H1 (cell line): ENCODE measurements around the gene PLAC1. TPM values are rescaled to one million over a fixed set of nuclear protein-coding genes. Genes with fewer than 3 reads are reported as not detected.

Experiments
- CTCF ChIA-PET: fragments of 300-600 bp; sonication (Branson Sonifier 250); formaldehyde crosslinking; loops from one replicate; lab custom pipeline; 2021; ENCODE audit not compliant: partially characterized antibody; lab: Charles Lee
- POLR2A ChIA-PET: fragments of 300-600 bp; sonication (Branson Sonifier 250); formaldehyde crosslinking; loops from one replicate; lab custom pipeline; 2021; ENCODE audit warnings: inconsistent platforms; ENCODE audit not compliant: partially characterized antibody; lab: Charles Lee
- DNase-seq, 2 experiments: peaks; one replicate each; pipeline versions ENCODE4 v3.0.0 to v3.0.0-alpha.2; 2010 to 2022; ENCODE audit warnings: low spot score in 2 of 2, low read depth in 1 of 2, mixed read lengths in 1 of 2
- FAIRE-seq: peaks from 2 replicates; lab custom pipeline; 2011; peaks lifted over from hg19 to GRCh38; lab: Jason Lieb, UNC
- H2AFZ ChIP-seq: 2 replicates; pipeline ENCODE4 v1.8.1; 2012; ENCODE audit warnings: low read length, inconsistent platforms
- H2AK5ac ChIP-seq: 2 replicates; pipeline ENCODE4 v1.6.1; 2013; ENCODE audit warnings: low read depth, low read length
- H2BK120ac ChIP-seq: replicated peaks from 2 replicates; pipeline ENCODE3; 2013; ENCODE audit warnings: low read depth, low read length, inconsistent platforms
- H2BK12ac ChIP-seq: 2 replicates; pipeline ENCODE4 v1.6.1; 2013; ENCODE audit warnings: low read depth, low read length
- H2BK15ac ChIP-seq: 2 replicates; pipeline ENCODE4 v1.6.1; 2013; ENCODE audit warnings: low read length
- H2BK20ac ChIP-seq: 2 replicates; pipeline ENCODE4 v1.6.1; 2013; ENCODE audit warnings: low read length
- H2BK5ac ChIP-seq: 2 replicates; pipeline ENCODE4 v1.6.1; 2013; ENCODE audit warnings: low read depth, low read length
- H3K14ac ChIP-seq: 2 replicates; pipeline ENCODE4 v1.6.1; 2013; ENCODE audit warnings: inconsistent platforms; ENCODE audit not compliant: insufficient read length
- H3K18ac ChIP-seq: 2 replicates; pipeline ENCODE4 v1.6.1; 2013; ENCODE audit warnings: low read length; ENCODE audit errors: extremely low read depth
- H3K23ac ChIP-seq: 2 replicates; pipeline ENCODE4 v1.6.1; 2013; ENCODE audit warnings: inconsistent platforms; ENCODE audit not compliant: insufficient read length
- H3K23me2 ChIP-seq: 2 replicates; pipeline ENCODE4 v1.6.1; 2013; ENCODE audit warnings: low read depth, low read length
- H3K27ac ChIP-seq: 2 replicates; pipeline ENCODE4 v1.6.1; 2011; ENCODE audit warnings: low read depth, low read length, inconsistent platforms
- H3K27me3 ChIP-seq, 4 experiments: replicated peaks in 1 of 4; 1 replicate in 1 of 4; 2 replicates in 3 of 4; pipeline versions ENCODE4 v1.6.1 to v1.8.1; 2011 to 2013; ENCODE audit warnings: low read length in 3 of 4, mild to moderate bottlenecking in 3 of 4, inconsistent platforms in 2 of 4, mixed read lengths in 2 of 4, moderate library complexity in 1 of 4; ENCODE audit not compliant: control insufficient read depth in 3 of 4, insufficient read depth in 3 of 4; ENCODE audit errors: extremely low read depth in 1 of 4
- H3K36me3 ChIP-seq, 4 experiments: 2 replicates each; pipeline versions ENCODE4 v1.6.1 to v1.8.1; 2011 to 2013; ENCODE audit warnings: mild to moderate bottlenecking in 4 of 4, low read length in 3 of 4, moderate library complexity in 2 of 4, control low read depth in 1 of 4, inconsistent platforms in 1 of 4; ENCODE audit not compliant: insufficient read depth in 4 of 4, control insufficient read depth in 2 of 4
- H3K4ac ChIP-seq: replicated peaks from 2 replicates; pipeline ENCODE3; 2013; ENCODE audit warnings: low read length, low read depth, mixed read lengths, inconsistent platforms; ENCODE audit not compliant: insufficient read length
- H3K4me1 ChIP-seq, 4 experiments: replicated peaks in 1 of 4; 1 replicate in 1 of 4; 2 replicates in 3 of 4; pipeline versions ENCODE4 v1.6.1 to v1.8.1; 2011 to 2013; ENCODE audit warnings: low read length in 3 of 4, inconsistent platforms in 2 of 4, mixed read lengths in 1 of 4; ENCODE audit not compliant: insufficient read depth in 4 of 4, control insufficient read depth in 3 of 4
- H3K4me2 ChIP-seq, 2 experiments: 2 replicates each; pipeline versions ENCODE4 v1.6.1 to v1.8.1; 2011 to 2013; ENCODE audit warnings: low read depth in 2 of 2, low read length in 2 of 2, control low read depth in 1 of 2, inconsistent platforms in 1 of 2, mild to moderate bottlenecking in 1 of 2; ENCODE audit not compliant: insufficient read depth in 1 of 2
- H3K4me3 ChIP-seq, 4 experiments: fragments of 200-600, 300-600 bp in 1 of 4; sonication (generic), shearing (Covaris generic), sonication (Bioruptor Twin) in 1 of 4; 2 replicates each; pipeline versions ENCODE4 v1.5.1 to v1.8.1; 2011 to 2016; ENCODE audit warnings: low read length in 4 of 4, low read depth in 3 of 4, control low read depth in 2 of 4, inconsistent platforms in 2 of 4, mild to moderate bottlenecking in 2 of 4, mixed read lengths in 1 of 4, moderate library complexity in 1 of 4; ENCODE audit not compliant: insufficient read depth in 2 of 4; ENCODE audit errors: extremely low read depth in 1 of 4
- H3K56ac ChIP-seq: replicated peaks from 2 replicates; pipeline ENCODE3; 2013; ENCODE audit warnings: low read depth, mild to moderate bottlenecking, mixed read lengths, low read length, inconsistent platforms; ENCODE audit not compliant: insufficient read length
- H3K79me1 ChIP-seq: 2 replicates; pipeline ENCODE4 v1.6.1; 2013; ENCODE audit warnings: low read depth, low read length, control low read depth
- H3K79me2 ChIP-seq, 2 experiments: 2 replicates each; pipeline versions ENCODE4 v1.6.1 to v1.8.1; 2012 to 2013; ENCODE audit warnings: low read length in 2 of 2, mild to moderate bottlenecking in 2 of 2, inconsistent platforms in 1 of 2; ENCODE audit not compliant: insufficient read depth in 2 of 2, control insufficient read depth in 1 of 2
- H3K9ac ChIP-seq, 4 experiments: replicated peaks in 1 of 4; 1 replicate in 1 of 4; 2 replicates in 3 of 4; pipeline versions ENCODE4 v1.6.1 to v1.8.1; 2011 to 2013; ENCODE audit warnings: low read depth in 3 of 4, low read length in 3 of 4, control low read depth in 2 of 4, mild to moderate bottlenecking in 2 of 4, moderate library complexity in 2 of 4, inconsistent platforms in 1 of 4; ENCODE audit errors: extremely low read depth in 1 of 4
- H3K9me3 ChIP-seq, 2 experiments: 2 replicates each; pipeline versions ENCODE4 v1.6.1 to v1.8.1; 2012 to 2013; ENCODE audit warnings: mild to moderate bottlenecking in 2 of 2, moderate library complexity in 2 of 2, control low read depth in 1 of 2, inconsistent platforms in 1 of 2, low read depth in 1 of 2, low read length in 1 of 2, mixed read lengths in 1 of 2; ENCODE audit not compliant: insufficient read depth in 2 of 2
- H4K20me1 ChIP-seq, 2 experiments: replicated peaks in 1 of 2; 2 replicates each; pipeline versions ENCODE3 to v1.8.1; 2011 to 2013; ENCODE audit warnings: inconsistent platforms in 2 of 2, low read length in 2 of 2, mild to moderate bottlenecking in 1 of 2; ENCODE audit not compliant: insufficient read depth in 2 of 2, control insufficient read depth in 1 of 2
- H4K5ac ChIP-seq: 2 replicates; pipeline ENCODE4 v1.6.1; 2013; ENCODE audit warnings: low read length, low read depth, mixed read lengths, inconsistent platforms; ENCODE audit not compliant: insufficient read length
- H4K8ac ChIP-seq: 2 replicates; pipeline ENCODE4 v1.8.0; 2013; ENCODE audit warnings: mild to moderate bottlenecking, moderate library complexity, low read length, inconsistent platforms; ENCODE audit not compliant: insufficient read depth; ENCODE audit errors: extremely low read depth
- H4K91ac ChIP-seq: replicated peaks from 2 replicates; pipeline ENCODE3; 2013; ENCODE audit warnings: low read length, mixed read lengths, inconsistent platforms; ENCODE audit not compliant: insufficient read length
- SIN3A ChIP-seq, 2 experiments: IDR thresholded peaks in 1 of 2; conservative IDR thresholded peaks in 1 of 2; 2 replicates each; pipeline ENCODE4 v1.6.1; 2011 to 2012; ENCODE audit warnings: low read length in 2 of 2, improper control_type of control experiment in 1 of 2, low read depth in 1 of 2, mild to moderate bottlenecking in 1 of 2
- TAF1 ChIP-seq: IDR thresholded peaks from 2 replicates; pipeline ENCODE4 v1.6.1; 2011; ENCODE audit warnings: mild to moderate bottlenecking, low read depth, low read length
- TEAD4 ChIP-seq: IDR thresholded peaks from 2 replicates; pipeline ENCODE4 v1.6.1; 2012; ENCODE audit warnings: low read depth, low read length, inconsistent platforms, mixed read lengths
- ZNF274 ChIP-seq: IDR thresholded peaks from 2 replicates; pipeline ENCODE4 v1.7.0; 2012; ENCODE audit warnings: low read length, borderline replicate concordance; ENCODE audit errors: extremely low read depth
- WGBS, 2 experiments: shearing (Covaris generic) in 1 of 2; methylation state at CpG; one replicate each; pipeline versions ENCODE4 v1.1.6 to v1.1.7; 2013 to 2015; ENCODE audit warnings: low lambda C conversion rate in 2 of 2, mixed read lengths in 2 of 2, inconsistent platforms in 1 of 2, low coverage in 1 of 2, missing lambda C conversion rate in 1 of 2; ENCODE audit not compliant: insufficient replicate concordance in 2 of 2, insufficient coverage in 1 of 2, insufficient read length in 1 of 2; ENCODE audit errors: extremely low coverage in 1 of 2, missing lambda C conversion rate in 1 of 2; 5-methylcytosine and 5-hydroxymethylcytosine counted together
- polyA plus RNA-seq, 7 experiments: library from polyadenylated mRNA; depleted of rRNA in 3 of 7; stranded (reverse) in 5 of 7; unstranded in 2 of 7; fragments of >200 nt in 5 of 7; fragments of 200-250 nt in 2 of 7; gene quantifications; 1 replicate in 5 of 7; 2 replicates in 1 of 7; 4 replicates in 1 of 7; pipeline versions ENCODE4 v1.2.1 to v1.2.3, GENCODE V29; 2011 to 2013; ENCODE audit warnings: missing spikeins in 2 of 7, mixed read lengths in 2 of 7
- total RNA-seq: library from RNA; stranded (reverse); fragmentation: NEBNext Ultra II Directional; extraction: Animal tissue kit (Norgen Biotek cat#: 25700); gene quantifications from 2 replicates; pipeline ENCODE4 v1.2.1, GENCODE V29; 2021
- TF ChIP-seq, protein P1 (sequence below), 3 experiments: IDR thresholded peaks; 1 replicate in 2 of 3; 2 replicates in 1 of 3; pipeline versions ENCODE4 v1.5.1 to v1.6.1; 2011; ENCODE audit warnings: low read length in 3 of 3, mild to moderate bottlenecking in 3 of 3, inconsistent platforms in 2 of 3, low read depth in 1 of 3, moderate library complexity in 1 of 3; ENCODE audit not compliant: insufficient read depth in 1 of 3; ENCODE audit errors: control extremely low read depth in 1 of 3

Gene PLAC1
- total and polyA plus RNA-seq, 2 of the 8 experiments (the other 6 are each of a cell fraction or from before 2014, with no cell fraction given): 1.8 TPM; not detected in 1

DNA sequence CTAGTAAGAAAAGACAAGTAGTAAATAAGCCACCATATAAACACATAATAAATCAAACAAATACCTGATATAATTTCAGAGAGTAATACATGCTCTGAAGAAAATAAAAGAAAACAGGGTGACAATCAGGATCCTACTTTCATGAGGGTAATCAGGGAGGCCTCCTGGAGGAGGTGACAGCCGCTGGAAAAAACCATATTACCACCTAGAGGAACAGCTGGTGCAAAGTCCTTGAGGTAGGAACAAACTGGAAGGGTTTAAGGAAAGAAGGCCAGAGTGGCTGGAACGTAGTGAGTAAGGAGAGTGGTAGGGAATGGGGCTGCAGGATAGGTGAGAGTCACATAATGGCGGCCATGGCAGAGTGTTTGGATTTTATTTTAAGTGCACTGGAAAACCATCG, 19.1 kb upstream of the PLAC1 start:
- POLR2A ChIA-PET: no interaction called here
- DNase-seq (no peak), FAIRE-seq (no peak)
- H3K9ac ChIP-seq: no peak overlapping the region
- no peak overlapping the region for H4K5ac ChIP-seq
- no peaks in the 10 kb centered on the region for H3K27me3 ChIP-seq
- no peak overlapping the region for H2BK20ac ChIP-seq
- no peak overlapping the region for H4K8ac ChIP-seq
- no peak overlapping the region for H3K14ac ChIP-seq
- H3K4me2 ChIP-seq: no peak overlapping the region
- no peaks in the 10 kb centered on the region for H3K36me3 ChIP-seq
- no peak overlapping the region for H2BK15ac ChIP-seq
- H2AFZ ChIP-seq: no peak overlapping the region
- no peaks in the 10 kb centered on the region for H3K79me2 ChIP-seq
- no peaks in the 10 kb centered on the region for H3K23me2 ChIP-seq
- H2BK12ac ChIP-seq: no peak overlapping the region
- H3K4me3 ChIP-seq: no peak overlapping the region
- no peak overlapping the region for H4K91ac ChIP-seq
- H3K27ac ChIP-seq: no peak overlapping the region
- no peaks in the 10 kb centered on the region for H4K20me1 ChIP-seq
- no peaks in the 10 kb centered on the region for H3K79me1 ChIP-seq
- CTCF ChIA-PET: no interaction called here
- no peak overlapping the region for H2BK120ac ChIP-seq
- H3K18ac ChIP-seq: no peak overlapping the region
- H3K9me3 ChIP-seq: no peaks in the 10 kb centered on the region
- no peak overlapping the region for H3K4ac ChIP-seq
- H2BK5ac ChIP-seq: no peak overlapping the region
- WGBS, 2 experiments: 86% methylated on average over 1 of the region's 4 CpGs; no CpG with 5 or more reads in 1 of the 2 experiments
- H3K23ac ChIP-seq: no peak overlapping the region
- no peak overlapping the region for H3K56ac ChIP-seq
- no peak overlapping the region for H2AK5ac ChIP-seq
- no peaks in the 10 kb centered on the region for H3K4me1 ChIP-seq
- TF ChIP-seq TEAD4: no peak
- TF ChIP-seq, protein P1, sequence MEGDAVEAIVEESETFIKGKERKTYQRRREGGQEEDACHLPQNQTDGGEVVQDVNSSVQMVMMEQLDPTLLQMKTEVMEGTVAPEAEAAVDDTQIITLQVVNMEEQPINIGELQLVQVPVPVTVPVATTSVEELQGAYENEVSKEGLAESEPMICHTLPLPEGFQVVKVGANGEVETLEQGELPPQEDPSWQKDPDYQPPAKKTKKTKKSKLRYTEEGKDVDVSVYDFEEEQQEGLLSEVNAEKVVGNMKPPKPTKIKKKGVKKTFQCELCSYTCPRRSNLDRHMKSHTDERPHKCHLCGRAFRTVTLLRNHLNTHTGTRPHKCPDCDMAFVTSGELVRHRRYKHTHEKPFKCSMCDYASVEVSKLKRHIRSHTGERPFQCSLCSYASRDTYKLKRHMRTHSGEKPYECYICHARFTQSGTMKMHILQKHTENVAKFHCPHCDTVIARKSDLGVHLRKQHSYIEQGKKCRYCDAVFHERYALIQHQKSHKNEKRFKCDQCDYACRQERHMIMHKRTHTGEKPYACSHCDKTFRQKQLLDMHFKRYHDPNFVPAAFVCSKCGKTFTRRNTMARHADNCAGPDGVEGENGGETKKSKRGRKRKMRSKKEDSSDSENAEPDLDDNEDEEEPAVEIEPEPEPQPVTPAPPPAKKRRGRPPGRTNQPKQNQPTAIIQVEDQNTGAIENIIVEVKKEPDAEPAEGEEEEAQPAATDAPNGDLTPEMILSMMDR (IDR thresholded peaks at IDR 0.05; ENCODE audit: control extremely low read depth in 1 of 3, insufficient read depth in 1 of 3, low read depth in 1 of 3, low read length in 3 of 3): no peak
- TF ChIP-seq ZNF274: no peak
- TF ChIP-seq SIN3A (conservative IDR thresholded peaks at IDR 0.05 in 1 of 2, IDR thresholded peaks at IDR 0.05 in 1 of 2; ENCODE audit: low read depth in 1 of 2, low read length in 2 of 2): no peak
- no peak for TF ChIP-seq TAF1
